OCI-LY7 (cell line): Measurements from ENCODE around the gene NDC1.

Source experiments
- CTCF ChIP-seq: fragments of 200-600 bp; sonication (generic); conservative IDR thresholded peaks from 2 replicates; pipeline ENCODE4 v1.5.1; 2014; ENCODE audit warnings: mild to moderate bottlenecking, antibody characterized with exemption, low read length, moderate library complexity, mixed read lengths
- EZH2phosphoT487 ChIP-seq: fragments of 200-600 bp; sonication (generic); IDR thresholded peaks from 2 replicates; pipeline ENCODE4 v1.6.1; 2018; ENCODE audit warnings: low read depth, borderline replicate concordance, mild to moderate bottlenecking, mixed run types, antibody characterized with exemption, low read length, moderate library complexity, mixed read lengths

DNA sequence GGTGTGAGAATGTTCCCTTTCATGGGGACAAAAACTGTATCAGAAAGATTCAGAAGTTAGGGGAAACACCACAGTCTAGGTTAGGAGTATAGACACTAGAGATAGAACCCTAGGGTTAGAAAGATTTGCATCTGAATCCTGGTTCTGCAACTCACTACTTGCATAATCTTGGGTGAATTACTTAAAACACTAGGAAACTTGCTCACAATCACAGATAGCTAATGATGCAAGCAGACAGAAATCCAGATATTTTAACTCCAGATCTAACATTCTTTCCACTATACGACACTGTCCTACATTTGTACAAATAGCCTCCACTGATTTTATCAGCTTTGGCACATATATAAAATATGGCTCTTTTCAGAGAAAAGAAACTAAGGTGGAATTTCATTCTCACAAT lies 68.3 kb downstream of the NDC1 start:
- TF ChIP-seq CTCF (no peak), EZH2phosphoT487 (no peak)
